Stimulated activated CD8-positive, alpha-beta memory T cell treated with anti-CD3 and anti-CD28 coated beads, Interleukin-12 subunit alpha, Interleukin-12 subunit beta, amount 100 ng/mL, for 24 hours (primary cell): Measurements from ENCODE around the gene FAM217A.

Source experiments
- DNase-seq: peaks from one replicate; pipeline ENCODE4 v3.0.0-alpha.2; 2020; ENCODE audit errors: extremely low read depth

Gene FAM217A

GRCh38 chr6:4085332-4085700, 6.4 kb upstream of the FAM217A start:
- no peak for DNase-seq

DNA sequence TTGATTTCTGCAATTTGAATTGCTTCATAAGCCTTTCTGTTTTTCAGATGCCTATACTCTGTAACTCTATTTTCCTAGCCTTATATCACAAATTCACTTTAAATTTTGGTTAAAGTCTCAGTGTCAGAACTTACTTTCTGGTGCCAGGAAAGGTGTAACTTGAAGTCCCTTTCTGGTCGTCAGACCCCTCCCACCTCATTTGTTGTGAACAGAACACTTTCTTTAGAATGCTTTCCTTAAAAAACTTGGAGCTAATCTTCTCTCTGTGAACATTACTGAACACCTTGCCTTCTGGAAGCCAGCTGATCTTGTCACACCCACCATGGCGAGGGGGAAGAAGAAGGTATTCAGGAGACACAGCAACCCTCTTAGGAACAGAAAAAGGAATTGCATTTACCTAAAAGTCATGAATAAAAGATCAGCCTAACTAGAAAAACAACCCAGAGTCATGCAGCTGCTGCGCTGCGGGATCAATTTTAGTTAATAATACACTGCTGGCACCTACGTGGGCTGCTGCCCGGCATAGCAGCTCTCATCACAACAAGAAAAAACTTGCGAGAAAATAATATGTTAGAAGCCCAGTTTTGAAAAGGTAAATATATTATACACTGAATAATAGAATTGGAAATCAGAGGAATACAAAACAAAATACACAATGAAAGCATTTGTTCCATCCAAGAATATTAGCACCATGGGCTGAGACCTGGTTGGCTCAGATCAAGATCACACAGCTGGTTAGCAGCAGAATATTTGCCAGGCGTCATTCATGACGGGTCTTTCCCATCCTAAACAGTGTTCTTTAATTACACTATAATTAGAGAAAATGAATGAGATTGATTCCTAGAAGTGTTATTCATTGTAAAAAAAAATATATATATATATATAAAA, 5.8 kb upstream of the FAM217A start:
- DNase-seq, result no peak

DNA sequence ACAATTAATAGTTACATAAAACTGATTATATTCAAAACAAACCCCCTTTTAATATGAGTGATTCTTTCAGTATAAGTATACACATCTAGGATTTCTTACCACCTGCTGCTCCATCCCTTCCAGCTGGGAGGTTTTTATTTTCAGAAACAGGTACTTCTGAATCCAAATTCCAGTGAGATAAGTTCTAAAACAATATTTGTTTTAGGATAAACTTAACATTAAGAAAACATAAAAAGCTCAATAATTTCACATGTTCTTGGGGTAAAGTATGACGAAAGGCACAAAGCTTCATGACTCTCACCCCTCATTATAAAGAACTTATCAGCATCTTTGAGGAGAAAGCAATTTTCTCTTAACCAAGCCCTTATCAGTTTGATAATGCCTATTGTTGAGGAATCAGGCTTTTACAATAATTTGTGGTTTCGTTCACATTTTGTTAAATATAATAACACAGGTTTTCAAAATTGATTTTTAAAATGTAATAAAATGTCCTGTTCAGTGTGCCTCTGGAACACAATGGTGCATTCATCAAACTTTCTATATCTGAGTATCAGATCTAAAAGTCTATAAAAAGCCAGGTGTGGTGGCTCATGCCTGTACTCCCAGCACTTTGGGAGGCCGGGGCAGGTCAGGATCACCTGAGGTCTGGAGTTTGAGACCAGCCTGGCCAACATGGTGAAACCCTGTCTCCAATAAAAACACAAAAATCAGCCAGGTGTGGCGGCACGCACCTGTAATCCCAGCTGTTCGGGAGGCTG, 4.3 kb downstream of the FAM217A start:
- DNase-seq, result no peak

- DNase-seq, result no peak
Observed at GRCh38 chr6:4071330-4071729, 7.6 kb downstream of the FAM217A start.

DNA sequence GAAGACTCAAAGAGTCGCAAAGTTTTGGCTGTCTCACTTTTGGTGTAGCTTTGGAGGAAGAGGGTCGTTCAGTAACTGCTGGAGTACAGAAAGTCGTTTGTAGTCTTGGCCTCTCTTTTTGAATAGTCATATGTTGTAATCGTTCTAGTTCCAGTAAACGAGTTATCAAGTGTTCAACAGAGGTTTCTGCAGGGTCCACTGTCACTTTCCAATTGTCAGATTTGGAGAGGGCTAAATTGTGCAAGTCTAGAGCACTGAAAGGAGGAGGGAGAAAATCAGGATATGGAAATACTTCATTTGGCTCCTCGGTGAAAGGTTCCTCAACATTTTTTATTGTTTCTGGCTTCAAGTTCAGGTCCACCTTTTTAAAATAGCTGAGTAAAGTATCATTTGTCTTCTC, 9.7 kb downstream of the FAM217A start:
- no peak for DNase-seq

- no peak for DNase-seq
Observed at GRCh38 chr6:4067673-4068072, 11.3 kb downstream of the FAM217A start.

GRCh38 chr6:4066029-4066755, 12.7 kb downstream of the FAM217A start:
- no peak for DNase-seq

DNA sequence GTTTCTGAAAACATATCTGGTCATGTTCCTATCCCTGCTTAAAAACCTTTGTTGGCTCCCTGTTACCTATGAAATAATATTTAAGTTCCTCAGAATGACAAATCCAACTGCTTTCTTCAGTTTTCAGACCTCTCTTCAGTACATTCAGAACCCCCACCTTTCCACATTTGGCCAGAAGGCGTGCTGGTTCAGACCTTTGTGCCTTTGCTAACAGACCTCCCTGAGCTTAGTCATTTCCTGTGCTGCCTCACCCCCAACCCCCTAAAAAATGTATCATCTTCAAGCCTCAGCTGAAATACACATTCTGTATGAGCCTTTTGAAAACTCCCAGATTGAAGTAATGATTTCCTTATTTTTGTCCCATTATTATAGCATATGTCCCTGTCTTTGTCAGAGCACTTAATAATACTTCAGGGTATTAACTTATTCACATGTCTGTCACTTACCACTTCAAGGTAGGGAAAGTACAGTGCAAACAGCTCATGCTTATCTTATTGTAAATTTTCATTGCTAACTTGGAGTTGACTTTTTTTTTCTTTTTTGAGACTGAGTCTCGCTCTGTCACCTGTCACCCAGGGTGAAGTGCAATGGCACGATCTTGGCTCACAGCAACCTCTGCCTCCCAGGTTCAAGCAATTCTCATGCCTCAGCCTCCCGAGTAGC, 19.7 kb downstream of the FAM217A start:
- DNase-seq, result peak; percentile 14

GRCh38 chr6:4057036-4057435, 21.9 kb downstream of the FAM217A start:
- no peak for DNase-seq

GRCh38 chr6:4055420-4056041, 23.4 kb downstream of the FAM217A start:
- DNase-seq, result no peak

DNA sequence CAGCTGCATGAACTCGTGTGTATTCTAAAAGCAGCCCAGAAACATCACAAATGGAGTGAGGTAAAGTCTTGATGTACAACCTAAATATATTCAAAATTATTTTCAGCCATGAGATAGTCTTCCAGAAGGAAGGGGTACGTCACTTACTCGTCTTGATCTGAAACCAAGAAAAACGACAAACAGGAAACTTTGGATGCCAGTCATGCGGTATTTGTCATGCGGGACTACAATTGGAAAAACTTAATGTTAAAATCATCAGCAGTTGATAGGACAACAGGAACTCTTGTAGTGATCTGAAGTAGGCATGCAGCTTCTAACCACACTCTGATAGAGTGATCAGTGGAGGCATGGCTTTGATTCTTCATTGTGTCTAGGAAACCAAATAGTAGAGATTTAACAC, 29.7 kb downstream of the FAM217A start:
- no peak for DNase-seq

- DNase-seq, result no peak
Observed at GRCh38 chr6:4041480-4041879, 37.5 kb downstream of the FAM217A start.

- no peak for DNase-seq
Observed at GRCh38 chr6:4039348-4039747, 39.6 kb downstream of the FAM217A start.

DNA sequence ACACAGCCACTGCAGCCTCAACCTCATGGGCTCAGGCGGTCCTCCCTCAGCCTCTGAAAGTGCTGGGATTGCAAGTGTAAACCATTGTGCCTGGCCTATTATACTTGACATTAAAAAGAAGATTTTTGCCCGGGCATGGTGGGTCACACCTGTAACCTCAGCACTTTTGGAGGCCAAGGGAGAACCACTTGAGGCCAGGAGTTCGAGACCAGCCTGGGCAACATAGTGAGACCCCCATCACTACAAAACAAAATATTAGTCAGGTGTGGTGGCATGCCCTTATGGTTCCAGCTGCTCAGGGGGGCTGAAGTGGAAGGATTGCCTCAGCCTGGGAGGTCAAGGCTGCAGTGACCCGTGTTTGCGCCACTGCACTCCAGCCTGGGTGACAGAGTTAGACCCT, 42.4 kb downstream of the FAM217A start:
- no peak for DNase-seq

DNA sequence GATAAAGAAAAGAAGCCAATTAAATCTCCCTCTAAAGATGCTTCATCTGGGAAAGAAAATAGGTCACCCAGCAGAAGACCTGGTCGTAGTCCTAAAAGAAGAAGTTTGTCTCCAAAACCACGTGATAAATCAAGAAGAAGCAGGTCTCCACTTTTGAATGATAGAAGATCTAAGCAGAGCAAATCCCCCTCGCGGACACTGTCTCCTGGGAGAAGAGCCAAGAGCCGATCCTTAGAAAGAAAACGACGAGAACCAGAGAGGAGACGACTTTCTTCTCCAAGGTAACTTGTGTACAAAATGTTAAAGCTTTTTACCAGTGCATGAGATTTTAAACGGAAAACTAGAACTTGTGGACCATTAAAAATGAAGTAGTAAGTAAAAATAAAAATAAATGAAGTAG, 46.5 kb downstream of the FAM217A start:
- no peak for DNase-seq

- DNase-seq, result no peak
Observed at GRCh38 chr6:4031442-4031841, 47.5 kb downstream of the FAM217A start.

DNA sequence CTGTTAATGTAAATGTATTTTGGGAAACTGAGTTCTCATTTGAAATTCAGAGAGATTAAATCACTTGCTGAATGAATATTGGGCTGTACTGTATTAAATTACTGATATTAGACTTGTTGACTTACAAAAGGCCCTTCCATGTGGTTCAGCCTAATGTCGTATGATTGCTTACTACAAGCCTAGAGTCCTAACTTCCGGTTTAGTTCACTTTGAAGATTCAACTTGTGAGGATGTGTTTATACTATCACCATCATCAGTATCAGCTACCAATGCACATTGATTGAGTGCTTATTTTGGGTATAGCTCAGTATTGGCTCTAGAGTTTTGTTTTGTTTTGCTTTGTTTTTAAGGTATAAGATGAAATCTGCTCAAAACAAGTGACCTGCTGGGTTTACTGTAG, 48.3 kb downstream of the FAM217A start:
- DNase-seq, result no peak

GRCh38 chr6:4029687-4030086, 49.2 kb downstream of the FAM217A start:
- DNase-seq, result no peak

GRCh38 chr6:4028051-4028450, 50.9 kb downstream of the FAM217A start:
- no peak for DNase-seq

DNA sequence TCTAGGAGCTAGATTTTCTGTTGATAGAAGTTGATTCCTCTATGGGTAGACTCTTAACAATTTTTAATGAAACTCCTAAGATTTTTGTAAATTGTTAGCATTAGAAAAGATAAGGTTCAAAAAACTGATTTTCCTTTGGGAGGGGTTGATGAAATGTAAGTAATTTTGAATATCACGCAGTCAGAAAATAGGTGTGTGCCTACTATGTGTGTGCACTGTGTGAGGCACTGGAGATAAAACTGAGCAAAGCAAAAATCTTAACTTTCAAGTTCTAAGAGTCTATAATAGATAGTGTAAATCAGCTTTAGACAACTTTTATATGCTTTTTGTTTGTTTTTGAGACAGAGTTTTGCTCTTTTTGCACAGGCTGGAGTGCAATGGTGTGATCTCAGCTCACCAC, 53.3 kb downstream of the FAM217A start:
- no peak for DNase-seq

- DNase-seq, result no peak
Observed at GRCh38 chr6:4023240-4023639, 55.7 kb downstream of the FAM217A start.
